OCI-LY7 (cell line): ENCODE measurements around the gene ARAF. TPM values are rescaled to one million over a fixed set of nuclear protein-coding genes. Genes with fewer than 3 reads are reported as not detected.

Source experiments
- BruUV-seq: library from RNA; stranded (reverse); fragments of 400-500 nt; replicated peaks from 2 replicates; lab custom pipeline; 2021; lab: Mats Ljungman, UMichigan
- CTCF ChIA-PET: fragments of 300-600 bp; sonication (Branson Sonifier 250); formaldehyde crosslinking; loops from one replicate; lab custom pipeline; 2022; ENCODE audit warnings: antibody characterized with exemption; ENCODE audit not compliant: unreplicated experiment; lab: Charles Lee
- POLR2A ChIA-PET: fragments of 300-600 bp; sonication (Branson Sonifier 250); formaldehyde crosslinking; loops from one replicate; lab custom pipeline; 2022; ENCODE audit warnings: antibody characterized with exemption; lab: Charles Lee
- DNase-seq: peaks from one replicate; pipeline ENCODE4 v3.0.0-alpha.2; 2015; ENCODE audit warnings: low spot score
- H2AFZ ChIP-seq: fragments of 200-600 bp; sonication (generic), shearing (Covaris generic); 2 replicates; pipeline ENCODE4 v1.6.1; 2014; ENCODE audit warnings: mild to moderate bottlenecking, antibody characterized with exemption, low read length, moderate library complexity
- H3K27ac ChIP-seq: fragments of 200-600 bp; sonication (generic); 2 replicates; pipeline ENCODE4 v1.5.1; 2014; ENCODE audit warnings: mixed run types, low read depth, mild to moderate bottlenecking, moderate library complexity, low read length, inconsistent platforms; ENCODE audit not compliant: poor library complexity, severe bottlenecking
- H3K36me3 ChIP-seq: fragments of 200-600 bp; sonication (generic); 2 replicates; pipeline ENCODE4 v1.6.1; 2014; ENCODE audit warnings: mild to moderate bottlenecking, antibody characterized with exemption, low read length, moderate library complexity, mixed read lengths; ENCODE audit not compliant: insufficient read depth
- H3K4me1 ChIP-seq: fragments of 200-600 bp; sonication (generic); 2 replicates; pipeline ENCODE4 v1.5.1; 2014; ENCODE audit warnings: mild to moderate bottlenecking, low read length; ENCODE audit not compliant: insufficient read depth, poor library complexity, severe bottlenecking
- H3K4me2 ChIP-seq: fragments of 200-600 bp; sonication (generic); 2 replicates; pipeline ENCODE4 v1.6.1; 2014; ENCODE audit warnings: mild to moderate bottlenecking, low read length
- H3K4me3 ChIP-seq: fragments of 200-600 bp; sonication (generic); 2 replicates; pipeline ENCODE4 v1.5.1; 2014; ENCODE audit warnings: mild to moderate bottlenecking, low read depth, low read length; ENCODE audit not compliant: poor library complexity, severe bottlenecking
- H3K79me2 ChIP-seq: fragments of 200-600 bp; sonication (generic); 2 replicates; pipeline ENCODE4 v1.6.1; 2016; ENCODE audit warnings: low read depth, mild to moderate bottlenecking, low read length, moderate library complexity, mixed read lengths; ENCODE audit not compliant: insufficient read depth
- H3K9me2 ChIP-seq: fragments of 200-600 bp; sonication (generic); 2 replicates; pipeline ENCODE4 v1.6.1; 2016; ENCODE audit warnings: mild to moderate bottlenecking, low read length, mixed read lengths; ENCODE audit not compliant: insufficient read depth
- H3K9me3 ChIP-seq: fragments of 200-600 bp; sonication (generic); 2 replicates; pipeline ENCODE4 v1.6.1; 2014; ENCODE audit warnings: mild to moderate bottlenecking, mixed run types, low read length, mixed read lengths
- H4K20me1 ChIP-seq: fragments of 200-600 bp; sonication (generic); 2 replicates; pipeline ENCODE4 v1.6.1; 2014; ENCODE audit warnings: mild to moderate bottlenecking, antibody characterized with exemption, low read length, moderate library complexity, mixed read lengths; ENCODE audit not compliant: insufficient read depth
- CTCF ChIP-seq: fragments of 200-600 bp; sonication (generic); conservative IDR thresholded peaks from 2 replicates; pipeline ENCODE4 v1.5.1; 2014; ENCODE audit warnings: mild to moderate bottlenecking, antibody characterized with exemption, low read length, moderate library complexity, mixed read lengths
- EZH2phosphoT487 ChIP-seq: fragments of 200-600 bp; sonication (generic); IDR thresholded peaks from 2 replicates; pipeline ENCODE4 v1.6.1; 2018; ENCODE audit warnings: low read depth, borderline replicate concordance, mild to moderate bottlenecking, mixed run types, antibody characterized with exemption, low read length, moderate library complexity, mixed read lengths
- intact Hi-C: fragments of 100-400 bp; cut with micrococcal nuclease; formaldehyde crosslinking; loops from one replicate; pipeline ENCODE4 v1.10.0; 2022; ENCODE audit not compliant: unreplicated experiment
- total RNA-seq, 2 experiments: library from RNA; depleted of rRNA in 1 of 2; stranded (reverse); fragments of >200 nt in 1 of 2; shearing (Covaris generic) in 1 of 2; gene quantifications; 2 replicates each; pipeline ENCODE4 v1.2.3, GENCODE V29; 2014 to 2022

ARAF gene
- total RNA-seq, 2 experiments from 2014 or later: 28.9 to 52.4 TPM

- ChIA-PET POLR2A (interaction anchor here (1.0 kb wide), 1 partner anchor 33 kb away, joined by 3 read pairs; no protein-coding TSS in a partner anchor), CTCF (no interaction called here)
- Histone ChIP-seq H3K4me1 (peaks cover 16% of the 10 kb centered on the region), H3K9me3 (no peaks in the 10 kb centered on the region), H3K4me2 (no peak overlapping the region), H3K79me2 (no peaks in the 10 kb centered on the region), H3K36me3 (no peaks in the 10 kb centered on the region), H3K9me2 (no peaks in the 10 kb centered on the region), H3K4me3 (no peak overlapping the region), H4K20me1 (no peaks in the 10 kb centered on the region), H2AFZ (peak overlapping the region; percentile 67; the same call in 1 of the 2 replicates), H3K27ac (no peak overlapping the region)
- intact Hi-C loops: no loop called here
- no TSS peak for BruUV-seq
- no peak for TF ChIP-seq EZH2phosphoT487
- no peak for TF ChIP-seq CTCF
- DNase-seq: no peak
Observed at GRCh38 chrX:47518144-47518543, 42.9 kb upstream of the ARAF start.

- Histone ChIP-seq H3K79me2 (no peaks in the 10 kb centered on the region), H3K36me3 (no peaks in the 10 kb centered on the region), H2AFZ (peak overlapping the region; percentile 81), H3K27ac (no peak overlapping the region), H3K4me1 (peaks cover 9% of the 10 kb centered on the region), H3K4me3 (peak overlapping the region; percentile 68), H4K20me1 (no peaks in the 10 kb centered on the region), H3K9me3 (no peaks in the 10 kb centered on the region), H3K4me2 (peak overlapping the region; percentile 75), H3K9me2 (no peaks in the 10 kb centered on the region)
- CTCF ChIA-PET: interaction anchor here (0.8 to 1.4 kb wide), 2 partner anchors 9 to 286 kb away, joined by 3 read pairs; no protein-coding TSS in a partner anchor
- peak; percentile 78 for DNase-seq
- TF ChIP-seq EZH2phosphoT487 (no peak), CTCF (peak; percentile 74)
- POLR2A ChIA-PET: interaction anchor here (0.5 to 1.7 kb wide), 6 partner anchors 10 to 332 kb away, joined by 3 to 7 read pairs (median 4); no protein-coding TSS in a partner anchor
- BruUV-seq: no TSS peak
- intact Hi-C loops: loop anchor here (1.0 to 5.0 kb wide), 3 partner anchors 26 to 331 kb away; partner anchors contain the start of gene UBA1
Observed at GRCh38 chrX:47523297-47523696, 37.7 kb upstream of the ARAF start.

GRCh38 chrX:47523713-47524166 lies 37.3 kb upstream of the ARAF start:
- Histone ChIP-seq H2AFZ (peak overlapping the region; percentile 81), H3K9me2 (no peaks in the 10 kb centered on the region), H3K4me1 (peaks cover 9% of the 10 kb centered on the region), H3K79me2 (no peaks in the 10 kb centered on the region), H3K9me3 (no peaks in the 10 kb centered on the region), H3K4me3 (peak overlapping the region; percentile 68), H3K4me2 (peak overlapping the region; percentile 75), H3K27ac (no peak overlapping the region), H4K20me1 (no peaks in the 10 kb centered on the region), H3K36me3 (no peaks in the 10 kb centered on the region)
- no TSS peak for BruUV-seq
- POLR2A ChIA-PET: interaction anchor here (0.6 to 1.7 kb wide), 5 partner anchors 10 to 149 kb away, joined by 3 to 7 read pairs (median 4); no protein-coding TSS in a partner anchor
- TF ChIP-seq CTCF (peak; percentile 10; the same call in 1 of the 2 replicates), EZH2phosphoT487 (no peak)
- no peak for DNase-seq
- CTCF ChIA-PET: interaction anchor here (0.8 kb wide), 1 partner anchor 286 kb away, joined by 3 read pairs; no protein-coding TSS in a partner anchor
- intact Hi-C loops: loop anchor here (1.0 to 5.0 kb wide), 3 partner anchors 26 to 331 kb away; partner anchors contain the start of gene UBA1
